GM12878 (cell line): ENCODE data around the gene BMAL1. TPM values are rescaled to one million over a fixed set of nuclear protein-coding genes. Genes with fewer than 3 reads are reported as not detected.
A peak's percentile ranks its signal among the peaks of the same experiment; 100 is the strongest.

Source experiments
- EP300 ChIP-seq, 2 experiments: fragments of 150-350 bp in 1 of 2; IDR thresholded peaks; 2 replicates each; pipeline ENCODE4 v1.6.1; 2011 to 2012; ENCODE audit warnings: low read depth in 2 of 2, low read length in 2 of 2, borderline replicate concordance in 1 of 2, improper control_type of control experiment in 1 of 2, inconsistent platforms in 1 of 2; ENCODE audit not compliant: control insufficient read depth in 1 of 2
- ETV6 ChIP-seq, 2 experiments: fragments of 450-650 bp in 1 of 2; IDR thresholded peaks in 1 of 2; conservative IDR thresholded peaks in 1 of 2; 2 replicates each; pipeline ENCODE4 v1.6.1; 2014; ENCODE audit warnings: antibody characterized with exemption in 1 of 2, borderline replicate concordance in 1 of 2, low read depth in 1 of 2, mild to moderate bottlenecking in 1 of 2, moderate library complexity in 1 of 2
- FOXK2 ChIP-seq: fragments of 450-650 bp; IDR thresholded peaks from 2 replicates; pipeline ENCODE4 v1.6.1; 2017; ENCODE audit warnings: mild to moderate bottlenecking, moderate library complexity
- IRF5 ChIP-seq: fragments of 450-650 bp; IDR thresholded peaks from 2 replicates; pipeline ENCODE4 v1.6.1; 2017; ENCODE audit warnings: borderline replicate concordance
- JUND ChIP-seq: IDR thresholded peaks from 2 replicates; pipeline ENCODE4 v1.6.1; 2012; ENCODE audit warnings: low read depth, mild to moderate bottlenecking, low read length, improper control_type of control experiment, moderate library complexity
- KAT2A ChIP-seq: conservative IDR thresholded peaks from 2 replicates; pipeline ENCODE4 v1.6.1; 2011; ENCODE audit warnings: low read depth, low read length; ENCODE audit not compliant: control insufficient read depth
- MYC ChIP-seq: IDR thresholded peaks from 2 replicates; pipeline ENCODE4 v1.6.1; 2011; ENCODE audit warnings: mild to moderate bottlenecking, low read length, moderate library complexity, inconsistent platforms; ENCODE audit not compliant: insufficient read depth, insufficient replicate concordance, insufficient read length, severe bottlenecking
- PBX3 ChIP-seq: IDR thresholded peaks from 2 replicates; pipeline ENCODE4 v1.6.1; 2011; ENCODE audit warnings: mild to moderate bottlenecking, low read depth, low read length, moderate library complexity; ENCODE audit not compliant: insufficient replicate concordance
- SIN3A ChIP-seq: IDR thresholded peaks from 2 replicates; pipeline ENCODE4 v1.6.1; 2012; ENCODE audit warnings: low read depth, low read length, improper control_type of control experiment
- SMARCA5 ChIP-seq: fragments of 450-650 bp; IDR thresholded peaks from 2 replicates; pipeline ENCODE4 v1.6.1; 2017; ENCODE audit warnings: mild to moderate bottlenecking
- SUZ12 ChIP-seq: fragments of 200-600 bp; sonication (generic); IDR thresholded peaks from one replicate; pipeline ENCODE4 v1.6.1; 2018; ENCODE audit warnings: antibody characterized with exemption, mild to moderate bottlenecking; ENCODE audit not compliant: unreplicated experiment
- polyA plus RNA-seq, 11 experiments: library from polyadenylated mRNA; depleted of rRNA in 4 of 11; unstranded in 6 of 11; stranded (reverse) in 5 of 11; fragments of >200 nt; fragmentation: Nextera tagmentation in 4 of 11; fragmentation: Illumina TruSeq in 1 of 11; extraction: Ambion mirVana in 4 of 11; extraction: Trizol in 1 of 11; gene quantifications; 1 replicate in 1 of 11; 2 replicates in 10 of 11; pipeline versions ENCODE4 v1.2.1 to v1.2.3, GENCODE V29; 2011 to 2016; ENCODE audit warnings: inconsistent platforms in 2 of 11, missing spikeins in 2 of 11, low read depth in 1 of 11
- total RNA-seq, 4 experiments: library from RNA; depleted of rRNA in 3 of 4; stranded (reverse); fragments of >200 nt in 3 of 4; fragmentation: Illumina TruSeq in 1 of 4; extraction: Trizol in 1 of 4; gene quantifications; 2 replicates each; pipeline versions ENCODE4 v1.2.1 to v1.2.3, GENCODE V29; 2013 to 2021
- TF ChIP-seq, protein P1 (sequence below): fragments of 450-650 bp; formaldehyde crosslinking; IDR thresholded peaks from 2 replicates; pipeline ENCODE4 v1.4.0; 2022; ENCODE audit warnings: mild to moderate bottlenecking, moderate library complexity

The BMAL1 gene
- total and polyA plus RNA-seq, 10 of the 15 experiments (the other 5 are each of a cell fraction or from before 2014, with no cell fraction given): 3.5 to 40.6 (median 13.6) TPM

DNA sequence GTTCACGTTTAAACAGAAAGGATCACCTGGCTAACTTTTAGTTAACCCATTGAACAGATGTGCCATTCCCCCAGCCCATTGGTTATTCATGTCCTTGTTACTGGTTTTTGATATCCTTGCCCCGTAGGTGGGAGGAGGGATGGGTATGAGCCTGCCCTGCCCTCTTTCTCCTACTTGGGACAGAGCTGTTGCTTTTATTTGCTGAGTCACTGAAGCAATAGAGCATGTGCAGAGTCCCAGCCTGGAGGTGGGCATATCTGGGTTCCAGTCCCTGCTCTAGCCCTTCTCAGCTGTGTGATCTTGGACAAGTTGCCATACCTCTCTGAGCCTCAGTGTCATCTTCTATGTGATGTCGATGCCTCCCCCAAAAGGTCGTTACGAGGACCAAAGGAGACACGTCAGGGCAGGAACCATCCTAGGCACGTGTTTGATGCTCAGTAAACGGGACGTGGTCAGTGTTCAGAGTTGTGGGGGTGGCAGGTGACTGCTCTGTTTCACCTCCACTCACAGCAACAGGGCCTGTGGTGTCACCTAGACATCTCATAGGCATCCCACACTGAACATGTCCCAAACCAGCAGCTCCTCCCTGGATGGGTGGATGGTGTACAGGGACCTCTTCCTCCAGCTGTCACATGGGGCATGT lies 61.0 kb downstream of the BMAL1 start (continued):
- TF ChIP-seq, protein P1, sequence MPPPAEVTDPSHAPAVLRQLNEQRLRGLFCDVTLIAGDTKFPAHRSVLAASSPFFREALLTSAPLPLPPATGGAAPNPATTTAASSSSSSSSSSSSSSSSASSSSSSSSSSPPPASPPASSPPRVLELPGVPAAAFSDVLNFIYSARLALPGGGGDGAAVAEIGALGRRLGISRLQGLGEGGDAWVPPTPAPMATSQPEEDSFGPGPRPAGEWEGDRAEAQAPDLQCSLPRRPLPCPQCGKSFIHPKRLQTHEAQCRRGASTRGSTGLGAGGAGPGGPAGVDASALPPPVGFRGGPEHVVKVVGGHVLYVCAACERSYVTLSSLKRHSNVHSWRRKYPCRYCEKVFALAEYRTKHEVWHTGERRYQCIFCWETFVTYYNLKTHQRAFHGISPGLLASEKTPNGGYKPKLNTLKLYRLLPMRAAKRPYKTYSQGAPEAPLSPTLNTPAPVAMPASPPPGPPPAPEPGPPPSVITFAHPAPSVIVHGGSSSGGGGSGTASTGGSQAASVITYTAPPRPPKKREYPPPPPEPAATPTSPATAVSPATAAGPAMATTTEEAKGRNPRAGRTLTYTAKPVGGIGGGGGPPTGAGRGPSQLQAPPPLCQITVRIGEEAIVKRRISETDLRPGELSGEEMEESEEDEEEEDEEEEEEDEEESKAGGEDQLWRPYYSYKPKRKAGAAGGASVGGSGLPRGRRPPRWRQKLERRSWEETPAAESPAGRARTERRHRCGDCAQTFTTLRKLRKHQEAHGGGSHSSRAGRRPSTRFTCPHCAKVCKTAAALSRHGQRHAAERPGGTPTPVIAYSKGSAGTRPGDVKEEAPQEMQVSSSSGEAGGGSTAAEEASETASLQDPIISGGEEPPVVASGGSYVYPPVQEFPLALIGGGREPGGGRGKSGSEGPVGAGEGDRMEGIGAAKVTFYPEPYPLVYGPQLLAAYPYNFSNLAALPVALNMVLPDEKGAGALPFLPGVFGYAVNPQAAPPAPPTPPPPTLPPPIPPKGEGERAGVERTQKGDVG (CRISPR knock-in tag): no peak
- no peak for TF ChIP-seq IRF5
- no peak for TF ChIP-seq SIN3A
- no peak for TF ChIP-seq PBX3
- no peak for TF ChIP-seq ETV6 (conservative IDR thresholded peaks at IDR 0.05 in 1 of 2, IDR thresholded peaks at IDR 0.05 in 1 of 2; ENCODE audit: borderline replicate concordance in 1 of 2, low read depth in 1 of 2)
- TF ChIP-seq FOXK2: no peak
- 0 out of 4 replicates have a peak, but pooled peaks of 1 of the 2 experiments have one; percentile 8 for TF ChIP-seq EP300 (IDR thresholded peaks at IDR 0.05; ENCODE audit: borderline replicate concordance in 1 of 2, control insufficient read depth in 1 of 2, low read depth in 2 of 2, low read length in 2 of 2)
- no peak for TF ChIP-seq MYC
- TF ChIP-seq KAT2A: no peak
- no peak for TF ChIP-seq SUZ12
- TF ChIP-seq JUND: no peak
- peak; percentile 60; the same call in 1 of the 2 replicates for TF ChIP-seq SMARCA5
- TF ChIP-seq, all 136 proteins: peak for 6
